Ishikawa (cell line): ENCODE results near the gene NR6A1.

Experiments used
- MAX ChIP-seq: IDR thresholded peaks from 2 replicates; pipeline ENCODE4 v1.6.1; 2012
- TCF12 ChIP-seq: IDR thresholded peaks from 2 replicates; pipeline ENCODE4 v1.6.1; 2012; ENCODE audit warnings: low read depth
- TEAD4 ChIP-seq: IDR thresholded peaks from 2 replicates; pipeline ENCODE4 v1.6.1; 2012
- YY1 ChIP-seq: IDR thresholded peaks from 2 replicates; pipeline ENCODE4 v1.6.1; 2012; ENCODE audit warnings: low read depth

GRCh38 chr9:124773473-124774128, 2.5 kb upstream of the NR6A1 start:
- TF ChIP-seq YY1 (no peak), TCF12 (no peak), MAX (no peak), TEAD4 (no peak)
